Endometrial microvascular endothelial cells (primary cell): Measurements from ENCODE around the gene ACSM6. TPM values are rescaled to one million over a fixed set of nuclear protein-coding genes. Genes with fewer than 3 reads are reported as not detected.
"Not testable (repeated sequence)": the region's sequence is repeated elsewhere in the genome, so short reads cannot be mapped to it uniquely, and the experiment has no call there.

Experiments used
- in situ Hi-C: cut with HindIII; loops from 2 replicates; pipeline ENCODE4 v1.10.0; 2017; ENCODE audit warnings: low sequenced_read_pairs, low pct_unique_long_range_greater_than_20kb; ENCODE audit errors: inconsistent ontology term
- total RNA-seq: library from RNA; depleted of rRNA; stranded (reverse); fragments of >200 nt; gene quantifications from one replicate; pipeline ENCODE4 v1.2.3, GENCODE V29; 2015; ENCODE audit errors: inconsistent ontology term

Gene ACSM6
- total RNA-seq, 1 donor from 2014 or later, result not detected

DNA sequence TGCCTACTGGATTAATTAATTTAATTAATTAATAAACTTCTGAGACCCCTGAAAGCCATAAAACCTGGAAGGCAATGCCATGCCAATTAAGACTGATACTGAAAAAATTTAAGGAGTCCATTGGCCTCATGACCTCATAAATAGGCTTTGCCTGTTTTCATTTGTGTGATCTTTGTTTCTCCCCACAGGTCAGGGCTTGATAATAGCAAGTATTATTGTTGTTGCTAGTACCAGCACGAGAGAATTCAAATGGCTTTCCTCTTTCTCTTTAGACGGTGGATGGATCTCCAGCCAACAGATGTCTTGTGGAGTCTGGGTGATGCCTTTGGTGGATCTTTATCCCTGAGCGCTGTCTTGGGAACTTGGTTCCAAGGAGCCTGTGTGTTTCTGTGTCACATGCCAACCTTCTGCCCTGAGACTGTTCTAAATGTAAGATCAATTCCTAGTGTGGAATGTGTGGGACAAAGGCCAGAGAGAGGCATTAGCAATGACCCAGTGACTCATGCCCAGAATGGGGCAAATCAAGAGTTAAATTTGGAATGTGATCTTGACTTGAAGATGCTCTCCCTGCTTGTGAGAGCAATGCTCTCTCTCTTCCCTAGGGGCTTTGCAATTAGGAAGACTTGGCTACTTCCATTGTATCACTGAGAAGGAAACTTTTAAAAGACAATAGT, 17.7 kb downstream of the ACSM6 start:
- in situ Hi-C loops, result no loop called here

DNA sequence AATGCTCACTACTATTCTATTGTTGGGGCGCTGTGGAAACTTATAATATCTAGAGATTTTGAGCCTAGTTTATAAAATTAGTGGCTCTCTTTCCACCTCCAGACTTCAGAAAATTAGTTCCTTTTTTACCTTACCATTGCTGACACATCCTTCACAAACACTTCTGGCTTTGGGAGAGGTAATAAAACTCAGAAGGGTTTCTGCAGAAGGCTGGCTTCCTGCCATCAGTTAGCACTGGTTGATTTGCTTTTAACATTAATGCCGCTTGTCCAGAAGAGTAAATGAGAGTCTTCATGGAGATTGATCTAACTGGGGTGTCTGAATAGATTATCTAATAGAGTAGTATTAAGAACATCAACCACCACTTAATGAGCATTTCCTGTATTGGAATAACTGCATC, 20.3 kb downstream of the ACSM6 start:
- in situ Hi-C loops, result no loop called here

DNA sequence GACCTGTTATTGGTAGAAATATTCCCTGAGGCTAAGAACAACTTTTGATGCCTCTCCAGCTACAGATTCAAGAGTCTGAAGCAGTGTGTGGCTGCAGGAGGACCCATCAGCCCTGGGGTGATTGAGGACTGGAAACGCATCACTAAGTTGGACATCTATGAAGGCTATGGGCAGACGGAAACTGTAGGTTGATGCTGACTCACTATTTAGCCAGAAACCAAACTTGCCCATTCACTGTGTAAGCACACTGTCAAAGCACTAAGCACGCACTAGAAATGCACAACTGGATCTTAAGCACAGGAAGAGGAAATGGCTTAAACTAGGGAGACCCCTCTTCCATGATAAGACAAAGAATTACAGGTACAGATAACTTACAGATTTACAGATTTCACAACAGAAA, 20.8 kb downstream of the ACSM6 start:
- in situ Hi-C loops, result no loop called here

DNA sequence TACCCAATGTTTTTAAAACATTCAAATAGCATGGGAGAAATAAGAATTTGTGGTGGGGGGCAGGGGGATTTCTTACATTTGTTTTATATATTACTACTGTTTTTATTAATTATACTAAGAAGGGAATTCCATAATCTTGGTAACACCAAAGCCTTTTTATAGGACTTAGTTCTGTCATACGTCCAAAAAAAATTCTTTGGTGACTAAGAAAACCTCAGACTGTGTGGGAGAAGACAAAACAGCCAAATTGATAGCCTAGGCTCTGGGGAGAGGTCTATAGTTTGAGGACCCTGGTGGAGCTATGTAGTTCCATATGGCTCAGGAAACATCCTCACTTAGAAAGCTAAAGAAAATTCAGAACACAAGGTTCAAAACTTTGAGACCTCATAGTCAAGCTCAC, 23.4 kb downstream of the ACSM6 start:
- in situ Hi-C loops, result no loop called here

DNA sequence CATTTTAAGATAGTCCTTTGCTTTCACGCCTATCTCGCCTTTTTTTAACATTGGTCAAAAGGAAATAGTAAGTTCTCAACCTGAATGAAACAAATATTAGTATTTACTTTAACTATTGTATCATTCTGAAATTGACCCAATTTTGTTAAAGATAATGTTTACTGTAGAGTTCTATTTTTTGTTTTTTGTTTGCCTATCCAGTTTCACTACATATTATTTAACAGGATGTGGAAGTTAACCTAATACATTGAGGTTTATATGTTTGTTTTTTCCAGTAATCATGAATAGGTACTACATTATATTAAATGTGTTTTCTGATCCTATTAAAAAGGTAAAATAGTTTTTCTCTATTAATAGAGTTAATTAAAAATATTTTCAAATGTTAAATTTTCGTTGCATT, 26.5 kb downstream of the ACSM6 start:
- in situ Hi-C loops, result no loop called here

DNA sequence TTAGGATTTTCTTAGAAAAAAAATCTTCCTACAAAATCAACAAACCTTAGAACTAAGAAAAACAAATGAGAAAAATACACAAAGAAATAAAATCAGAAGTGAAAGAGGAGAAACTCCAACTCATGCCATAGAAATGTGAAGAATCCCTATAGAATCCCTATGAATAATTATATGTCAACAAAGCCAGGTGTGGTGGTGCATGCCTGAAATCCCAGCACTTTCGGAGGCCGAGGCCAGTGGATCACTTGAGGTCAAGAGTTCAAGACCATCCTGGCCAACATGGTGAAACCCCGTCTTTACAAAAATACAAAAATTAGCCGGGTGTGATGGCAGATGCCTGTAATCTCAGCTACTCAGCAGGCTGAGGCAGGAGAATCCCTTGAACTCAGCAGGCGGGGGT, 27.1 kb downstream of the ACSM6 start:
- in situ Hi-C loops, result no loop called here

DNA sequence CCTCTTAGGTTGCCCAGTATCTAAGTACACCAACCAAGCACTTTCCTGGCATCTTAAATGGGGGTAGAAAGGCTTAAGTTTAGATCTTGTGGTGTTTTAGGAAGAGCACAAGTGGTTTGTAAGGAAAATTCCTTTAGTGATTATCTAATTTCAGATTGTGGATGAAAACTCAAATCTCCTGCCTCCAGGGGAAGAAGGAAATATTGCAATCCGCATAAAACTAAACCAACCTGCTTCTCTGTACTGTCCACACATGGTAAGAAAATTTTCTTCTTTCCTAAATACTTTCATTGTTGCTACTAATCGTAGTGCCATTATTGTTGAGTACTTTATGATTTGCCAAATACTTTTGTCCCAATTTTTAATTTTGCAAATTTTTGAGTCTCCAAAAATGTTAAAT, 31.1 kb downstream of the ACSM6 start:
- in situ Hi-C loops, result no loop called here

DNA sequence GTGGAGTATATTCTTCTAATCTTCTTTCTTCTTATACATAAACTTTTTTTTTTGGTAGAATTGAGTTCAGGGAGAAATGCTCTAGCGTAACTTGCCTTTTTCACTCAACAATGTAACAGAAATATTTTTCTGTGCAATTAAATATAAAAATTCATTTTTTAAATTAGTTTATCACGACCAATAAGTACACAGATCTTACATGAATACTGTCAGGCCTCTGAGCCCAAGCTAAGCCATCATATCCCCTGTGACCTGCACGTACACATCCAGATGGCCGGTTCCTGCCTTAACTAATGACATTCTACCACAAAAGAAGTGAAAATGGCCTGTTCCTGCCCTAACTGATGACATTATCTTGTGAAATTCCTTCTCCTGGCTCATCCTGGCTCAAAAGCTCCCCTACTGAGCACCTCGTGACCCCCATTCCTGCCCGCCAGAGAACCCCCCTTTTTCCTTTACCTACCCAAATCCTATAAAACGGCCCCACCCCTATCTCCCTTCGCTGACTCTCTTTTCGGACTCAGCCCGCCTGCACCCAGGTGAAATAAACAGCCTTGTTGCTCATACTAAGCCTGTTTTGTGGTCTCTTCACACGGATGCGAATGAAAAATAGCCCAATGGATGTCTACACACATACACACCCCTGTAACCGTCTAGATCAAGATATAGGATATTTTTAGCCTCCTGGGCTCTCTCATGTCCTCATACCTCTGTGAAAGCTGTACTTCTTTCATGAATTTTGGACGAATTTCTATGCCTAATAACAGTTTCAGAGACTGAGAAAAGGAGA, 35.1 kb downstream of the ACSM6 start:
- in situ Hi-C loops, result not testable (repeated sequence)

DNA sequence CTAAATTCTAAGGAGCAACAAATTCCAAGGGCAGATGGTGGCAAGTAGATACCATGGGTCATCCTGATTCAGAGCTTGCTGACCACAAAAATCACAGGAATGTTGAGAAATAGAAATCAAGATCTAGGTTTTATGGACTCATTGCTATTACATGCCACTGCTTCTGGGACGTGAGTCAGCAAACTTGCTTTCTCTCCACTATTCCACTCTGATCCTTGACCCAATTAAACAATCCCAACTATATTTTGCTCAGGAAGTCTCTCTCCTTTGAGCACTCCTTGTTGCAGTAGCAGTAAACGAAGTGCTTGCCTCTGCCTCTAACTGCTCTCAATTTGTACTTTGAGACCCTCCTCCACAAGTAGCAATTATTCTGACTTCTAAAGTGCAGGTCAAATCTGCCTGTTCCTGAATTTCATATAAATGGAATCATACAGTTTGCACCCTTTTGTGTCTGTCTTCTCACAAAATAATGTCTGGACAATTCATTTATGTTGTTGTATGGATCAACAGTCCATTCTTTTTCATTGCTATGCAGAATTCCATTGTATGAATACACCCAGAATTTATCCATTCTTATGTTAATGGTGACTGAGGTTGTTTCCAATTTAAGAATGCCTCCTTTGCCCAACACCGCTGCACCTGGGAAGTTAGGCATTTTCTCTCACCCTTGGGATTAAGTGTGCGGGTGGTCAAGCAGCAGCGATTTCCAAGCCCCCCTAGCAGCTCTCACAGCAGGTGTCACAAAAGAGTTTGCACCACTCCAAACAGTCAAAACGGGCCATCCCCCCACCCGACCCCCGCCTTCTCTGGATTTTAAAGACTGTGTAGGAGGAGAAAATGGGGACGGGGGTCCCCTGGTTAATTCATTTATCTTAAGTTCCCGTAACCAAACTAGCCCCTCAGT, 35.9 kb downstream of the ACSM6 start:
- in situ Hi-C loops, result no loop called here

DNA sequence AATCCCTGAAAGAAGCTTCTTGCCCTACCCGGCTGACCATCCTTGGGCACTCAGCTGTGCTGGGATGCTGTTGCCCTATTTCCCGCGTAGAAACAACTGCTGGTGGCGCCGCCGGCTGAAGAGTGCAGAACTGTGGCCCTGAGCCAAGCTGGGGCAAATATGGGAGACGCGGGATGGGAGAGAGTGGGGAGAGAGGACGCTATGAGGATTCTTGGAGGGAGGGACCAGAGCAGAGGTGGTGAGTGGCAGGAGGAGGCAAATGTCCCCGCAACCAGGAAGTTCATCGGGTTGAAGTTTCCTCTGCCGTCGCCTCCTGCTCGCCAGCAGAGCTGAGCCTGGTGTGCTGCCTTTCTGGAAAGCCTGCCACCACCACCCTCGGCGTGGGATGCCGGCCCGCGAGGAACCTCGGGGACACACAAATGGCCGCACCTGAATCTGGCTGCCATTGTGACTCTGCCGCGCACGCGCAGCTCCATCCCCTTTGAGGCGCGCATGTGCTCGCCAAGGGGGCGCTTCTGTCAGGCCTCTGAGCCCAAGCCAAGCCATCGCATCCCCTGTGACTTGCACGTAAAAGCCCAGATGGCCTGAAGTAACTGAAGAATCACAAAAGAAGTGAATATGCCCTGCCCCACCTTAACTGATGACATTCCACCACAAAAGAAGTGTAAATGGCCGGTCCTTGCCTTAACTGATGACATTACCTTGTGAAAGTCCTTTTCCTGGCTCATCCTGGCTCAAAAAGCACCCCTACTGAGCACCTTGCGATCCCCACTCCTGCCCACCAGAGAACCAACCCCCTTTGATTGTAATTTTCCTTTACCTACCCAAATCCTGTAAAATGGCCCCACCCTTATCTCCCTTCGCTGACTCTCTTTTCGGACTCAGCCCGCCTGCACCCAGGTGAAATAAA, 36.9 kb downstream of the ACSM6 start:
- in situ Hi-C loops, result not testable (repeated sequence)

DNA sequence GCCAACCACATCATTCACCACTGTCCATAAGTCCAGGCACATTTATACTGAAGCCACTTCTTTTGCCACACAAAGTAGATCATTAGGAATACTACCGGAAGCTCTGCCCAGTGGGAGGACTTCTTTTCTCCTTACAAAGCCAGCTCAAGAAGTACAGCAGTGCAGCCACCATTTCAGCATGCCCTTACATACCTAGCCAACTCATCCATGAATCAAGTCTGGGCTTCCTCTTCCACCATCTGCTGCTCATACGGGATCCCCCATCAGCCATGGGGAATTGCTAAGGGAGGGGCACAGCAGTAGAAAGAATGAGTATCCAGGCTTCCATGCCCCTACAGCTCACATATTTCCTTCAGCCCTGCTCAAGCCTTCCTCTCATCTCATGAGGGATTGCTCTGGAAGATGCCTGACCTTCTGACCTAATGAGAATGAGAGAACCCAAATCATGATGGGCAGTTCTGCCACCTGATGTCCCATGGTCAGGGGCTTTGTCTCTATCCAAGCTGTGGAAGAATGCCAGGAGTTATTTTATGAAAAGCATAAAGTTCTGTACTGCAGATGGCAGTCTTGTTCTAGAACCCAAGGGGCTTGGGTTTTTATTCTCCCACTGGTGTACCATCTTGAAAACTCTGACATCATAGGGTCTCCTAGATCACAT, 39.5 kb downstream of the ACSM6 start:
- in situ Hi-C loops, result no loop called here

DNA sequence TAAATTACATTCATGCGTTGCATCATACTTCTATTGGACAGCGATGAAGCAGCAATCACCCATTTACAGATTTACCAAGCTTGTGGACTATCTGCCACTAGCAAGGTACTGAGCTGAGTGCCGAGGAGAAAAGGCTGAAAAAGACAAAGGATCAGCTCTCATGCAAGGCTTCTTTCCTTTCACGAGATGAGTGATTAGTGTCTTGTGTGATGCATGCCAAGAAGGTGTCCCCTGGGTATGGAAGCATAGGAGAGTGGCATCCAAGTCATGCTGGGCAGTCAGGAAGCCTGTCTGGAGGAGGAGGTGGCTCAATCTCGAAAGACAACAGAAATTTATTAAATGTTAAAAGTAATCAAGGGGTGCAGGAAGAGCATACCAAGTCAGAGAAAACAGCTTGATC, 40.9 kb downstream of the ACSM6 start:
- in situ Hi-C loops, result no loop called here

DNA sequence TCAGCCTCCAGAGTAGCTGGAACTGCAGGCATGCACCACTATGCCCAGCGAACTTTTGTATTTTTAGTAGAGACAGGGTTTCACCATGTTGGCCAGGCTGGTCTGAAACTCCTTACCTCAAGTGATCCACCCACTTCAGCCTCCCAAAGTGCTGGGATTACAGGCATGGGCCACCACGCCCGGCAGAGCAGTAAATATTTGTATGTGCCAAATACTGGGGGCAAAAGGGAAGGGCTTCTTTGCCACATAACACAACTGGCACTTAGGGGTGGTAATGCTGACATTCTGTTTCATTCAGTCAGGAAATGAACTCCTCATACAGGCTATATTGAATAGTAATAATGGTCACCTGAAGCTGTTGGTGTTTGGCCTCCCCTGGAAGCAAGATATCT, 41.6 kb downstream of the ACSM6 start:
- in situ Hi-C loops, result no loop called here

DNA sequence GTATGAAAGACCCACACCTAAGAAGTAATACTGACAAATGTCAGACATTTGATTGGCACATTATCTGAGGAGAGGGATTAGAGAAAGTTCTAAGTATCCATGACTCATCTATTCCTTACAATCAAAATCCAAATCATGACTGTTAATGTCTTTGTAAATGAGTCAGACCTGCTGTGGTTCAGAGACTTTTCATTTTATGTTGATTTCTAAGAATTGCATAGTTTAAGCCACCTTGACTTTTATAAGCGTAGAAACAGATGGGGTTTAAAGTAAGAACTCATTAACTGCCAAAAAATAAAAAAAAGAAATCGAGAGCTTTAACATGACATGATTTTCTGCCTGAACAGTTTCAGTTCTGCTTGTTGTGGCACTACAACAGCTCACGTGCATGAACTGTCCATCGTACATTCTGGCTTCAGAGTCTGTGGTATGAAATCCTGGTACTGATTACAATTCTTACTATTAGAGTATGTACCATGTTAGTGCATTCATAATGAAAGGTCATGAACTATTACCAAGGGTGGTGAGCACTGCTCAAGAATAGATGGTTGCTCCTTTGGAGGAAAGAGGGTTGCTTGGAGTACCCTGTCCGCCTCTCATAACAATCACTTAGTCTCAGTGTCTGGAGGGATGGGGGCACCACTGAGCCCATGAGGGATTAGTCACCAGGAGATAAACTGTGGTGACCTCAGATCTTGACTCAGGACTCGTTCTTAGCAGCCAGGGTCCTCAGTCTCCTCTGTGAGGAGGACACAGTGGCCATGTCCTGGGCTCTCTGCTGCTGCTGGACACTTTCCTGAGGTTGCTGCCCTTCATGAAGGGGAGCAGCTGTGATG, 42.2 kb downstream of the ACSM6 start:
- in situ Hi-C loops, result no loop called here

DNA sequence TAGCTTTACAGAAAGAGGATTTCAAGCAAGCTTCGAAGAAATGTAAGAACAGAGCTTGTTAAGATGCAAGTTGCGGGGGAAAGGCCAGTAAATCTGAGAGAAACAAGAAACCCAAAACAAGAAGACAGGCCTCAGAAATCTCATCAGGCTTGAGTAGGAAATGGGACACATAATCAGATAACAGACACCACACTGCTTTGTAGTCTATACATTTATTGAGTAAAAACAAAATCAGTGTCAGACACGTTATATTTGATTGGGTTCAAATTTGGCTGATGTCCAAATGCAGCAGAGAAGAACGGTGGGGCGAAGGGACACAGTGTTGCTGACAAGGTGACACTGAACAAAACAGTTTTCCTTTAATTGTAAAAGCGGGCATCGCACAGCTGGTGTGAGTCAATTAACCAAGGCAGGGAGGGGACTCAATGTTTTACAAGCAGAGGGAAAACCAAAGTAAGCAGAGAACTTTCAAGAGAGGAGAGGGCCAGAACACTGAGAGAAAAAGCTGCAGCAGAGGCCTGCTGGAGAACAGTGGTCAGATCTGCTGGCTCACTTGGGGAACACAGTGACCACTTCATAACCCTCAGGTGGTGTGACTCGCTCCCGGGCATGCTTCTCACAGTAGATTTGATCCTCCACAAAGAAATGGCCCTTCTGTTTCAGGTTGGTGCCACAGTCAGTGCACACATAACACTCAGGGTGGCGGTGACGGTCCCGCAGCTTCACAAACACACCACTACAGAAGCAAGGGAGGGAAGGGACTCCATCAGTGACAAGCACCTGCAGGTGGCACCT, 43.5 kb downstream of the ACSM6 start:
- in situ Hi-C loops, result no loop called here

DNA sequence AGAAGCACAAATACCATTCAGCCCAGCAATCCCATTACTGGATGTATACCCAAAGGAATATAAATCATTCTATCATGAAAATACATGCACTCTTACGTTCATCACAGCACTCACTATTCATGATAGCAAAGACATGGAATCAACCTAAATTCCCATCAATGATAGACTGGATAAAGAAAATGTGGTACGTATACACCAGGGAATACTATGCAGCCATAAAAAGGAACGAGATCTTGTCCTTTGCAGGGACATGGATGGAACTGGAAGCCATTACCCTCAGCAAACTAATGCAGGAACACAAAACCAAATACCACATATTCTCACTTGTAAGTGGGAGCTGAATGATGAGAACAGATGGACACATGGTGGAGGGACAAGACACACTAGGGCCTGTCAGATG, 46.1 kb downstream of the ACSM6 start:
- in situ Hi-C loops, result not testable (repeated sequence)

DNA sequence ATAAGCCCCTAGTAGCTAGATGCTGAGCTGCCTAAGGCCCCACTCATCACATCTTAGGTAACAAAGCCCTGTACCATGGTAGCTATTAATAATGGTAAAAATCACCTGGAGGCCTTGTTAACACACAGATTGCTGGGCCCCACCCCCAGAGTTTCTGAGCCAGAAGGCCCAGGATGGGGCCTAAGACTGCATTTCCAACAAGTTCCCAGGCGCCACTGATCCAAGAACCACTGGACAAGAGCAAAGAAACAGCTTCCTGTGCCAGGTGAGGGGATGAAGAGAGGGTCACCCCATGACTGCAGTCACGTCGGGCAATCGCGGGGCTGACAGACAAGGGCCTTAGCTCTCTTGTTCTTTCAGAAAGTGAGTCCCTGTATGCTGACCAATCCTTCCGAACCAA, 46.8 kb downstream of the ACSM6 start:
- in situ Hi-C loops, result no loop called here
